ENCODE measurements around the gene AIRE.

The AIRE gene

DNA sequence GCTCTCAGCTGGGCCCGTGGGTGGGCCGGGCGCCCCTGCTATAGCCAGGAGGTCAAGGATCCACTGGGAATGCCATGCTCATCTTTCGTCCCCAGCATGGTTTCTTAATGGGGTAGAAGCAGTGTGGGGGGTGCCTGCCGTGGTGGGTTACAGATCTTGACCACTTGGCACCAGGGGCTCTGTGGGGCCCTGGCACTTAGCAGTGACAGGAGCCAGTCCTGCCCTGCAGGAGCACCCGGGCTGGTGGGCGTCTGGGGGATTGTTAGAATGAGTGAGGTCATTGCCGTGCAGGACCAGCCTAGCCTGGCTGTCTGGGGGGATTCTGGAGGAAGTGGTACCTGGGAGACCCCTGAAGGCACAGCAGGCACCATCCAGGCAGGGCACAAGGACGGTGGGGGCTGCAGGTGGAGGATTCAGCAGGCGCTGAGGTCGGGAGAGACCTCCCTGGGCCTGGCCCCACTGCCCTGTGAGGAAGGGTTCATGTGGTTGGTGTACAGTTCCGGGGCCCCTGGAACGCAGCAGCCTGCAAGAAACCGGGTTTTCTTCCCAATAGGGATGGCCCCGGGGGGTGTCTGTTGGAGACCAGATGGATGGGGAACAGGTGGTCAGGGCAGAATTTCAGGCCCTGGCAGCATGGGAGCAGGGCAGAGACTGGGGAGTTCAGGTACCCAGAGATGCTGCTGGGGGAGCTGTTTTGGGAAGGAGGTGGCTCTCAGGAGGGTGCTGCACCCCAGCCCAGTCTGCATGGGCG, 4.8 kb downstream of the AIRE start:
- DNase-seq (ENCODE audit: low read depth), result no peak
- TF ChIP-seq, protein P1, sequence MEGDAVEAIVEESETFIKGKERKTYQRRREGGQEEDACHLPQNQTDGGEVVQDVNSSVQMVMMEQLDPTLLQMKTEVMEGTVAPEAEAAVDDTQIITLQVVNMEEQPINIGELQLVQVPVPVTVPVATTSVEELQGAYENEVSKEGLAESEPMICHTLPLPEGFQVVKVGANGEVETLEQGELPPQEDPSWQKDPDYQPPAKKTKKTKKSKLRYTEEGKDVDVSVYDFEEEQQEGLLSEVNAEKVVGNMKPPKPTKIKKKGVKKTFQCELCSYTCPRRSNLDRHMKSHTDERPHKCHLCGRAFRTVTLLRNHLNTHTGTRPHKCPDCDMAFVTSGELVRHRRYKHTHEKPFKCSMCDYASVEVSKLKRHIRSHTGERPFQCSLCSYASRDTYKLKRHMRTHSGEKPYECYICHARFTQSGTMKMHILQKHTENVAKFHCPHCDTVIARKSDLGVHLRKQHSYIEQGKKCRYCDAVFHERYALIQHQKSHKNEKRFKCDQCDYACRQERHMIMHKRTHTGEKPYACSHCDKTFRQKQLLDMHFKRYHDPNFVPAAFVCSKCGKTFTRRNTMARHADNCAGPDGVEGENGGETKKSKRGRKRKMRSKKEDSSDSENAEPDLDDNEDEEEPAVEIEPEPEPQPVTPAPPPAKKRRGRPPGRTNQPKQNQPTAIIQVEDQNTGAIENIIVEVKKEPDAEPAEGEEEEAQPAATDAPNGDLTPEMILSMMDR (conservative IDR thresholded peaks at IDR 0.05; ENCODE audit: control insufficient read depth, insufficient read depth, low read depth, low read length), result no peak
- no peak overlapping the region for H3K4me3 ChIP-seq (ENCODE audit: control insufficient read depth, low read depth, low read length)

DNA sequence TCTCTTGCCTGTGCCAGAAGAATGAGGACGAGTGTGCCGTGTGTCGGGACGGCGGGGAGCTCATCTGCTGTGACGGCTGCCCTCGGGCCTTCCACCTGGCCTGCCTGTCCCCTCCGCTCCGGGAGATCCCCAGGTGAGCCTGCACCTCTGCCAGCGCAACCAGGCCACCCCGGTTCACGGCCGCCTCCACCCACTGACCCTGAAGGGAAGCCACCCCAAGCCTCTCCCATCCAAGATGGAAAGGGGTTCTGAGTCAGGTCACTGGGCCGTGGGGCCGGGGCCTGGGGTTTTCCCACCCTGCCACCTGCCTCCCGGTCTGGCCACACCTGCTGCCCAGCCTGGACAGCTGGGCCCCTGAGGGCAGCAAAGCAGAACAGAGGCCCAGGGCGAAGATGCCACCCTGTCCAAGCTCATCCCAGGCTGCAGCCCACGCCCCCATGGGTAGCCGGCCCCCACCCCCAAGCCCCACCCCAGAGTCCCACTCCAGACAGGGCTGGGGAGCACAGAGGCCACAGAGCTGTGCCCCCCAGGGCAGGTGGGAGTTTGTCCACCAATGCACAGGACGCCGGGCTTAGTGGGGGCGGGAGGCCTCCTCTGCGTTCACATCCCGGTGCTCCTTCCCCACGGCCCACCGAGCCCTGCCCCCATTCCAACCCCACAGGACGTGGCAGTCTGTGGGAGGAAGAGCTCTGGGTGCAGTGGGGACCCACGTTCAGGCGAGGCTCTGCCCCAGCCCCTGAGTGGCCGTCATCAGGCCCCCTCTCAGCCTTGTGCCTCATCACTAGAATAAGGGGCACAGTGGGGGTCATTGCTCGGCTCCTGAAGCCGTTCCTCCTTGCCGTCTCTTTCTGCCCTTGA, 5.6 kb downstream of the AIRE start:
- no peak for DNase-seq (ENCODE audit: low read depth)
- H3K4me3 ChIP-seq (ENCODE audit: control insufficient read depth, low read depth, low read length), result no peak overlapping the region
- TF ChIP-seq, protein P1 (conservative IDR thresholded peaks at IDR 0.05; ENCODE audit: control insufficient read depth, insufficient read depth, low read depth, low read length), result no peak

DNA sequence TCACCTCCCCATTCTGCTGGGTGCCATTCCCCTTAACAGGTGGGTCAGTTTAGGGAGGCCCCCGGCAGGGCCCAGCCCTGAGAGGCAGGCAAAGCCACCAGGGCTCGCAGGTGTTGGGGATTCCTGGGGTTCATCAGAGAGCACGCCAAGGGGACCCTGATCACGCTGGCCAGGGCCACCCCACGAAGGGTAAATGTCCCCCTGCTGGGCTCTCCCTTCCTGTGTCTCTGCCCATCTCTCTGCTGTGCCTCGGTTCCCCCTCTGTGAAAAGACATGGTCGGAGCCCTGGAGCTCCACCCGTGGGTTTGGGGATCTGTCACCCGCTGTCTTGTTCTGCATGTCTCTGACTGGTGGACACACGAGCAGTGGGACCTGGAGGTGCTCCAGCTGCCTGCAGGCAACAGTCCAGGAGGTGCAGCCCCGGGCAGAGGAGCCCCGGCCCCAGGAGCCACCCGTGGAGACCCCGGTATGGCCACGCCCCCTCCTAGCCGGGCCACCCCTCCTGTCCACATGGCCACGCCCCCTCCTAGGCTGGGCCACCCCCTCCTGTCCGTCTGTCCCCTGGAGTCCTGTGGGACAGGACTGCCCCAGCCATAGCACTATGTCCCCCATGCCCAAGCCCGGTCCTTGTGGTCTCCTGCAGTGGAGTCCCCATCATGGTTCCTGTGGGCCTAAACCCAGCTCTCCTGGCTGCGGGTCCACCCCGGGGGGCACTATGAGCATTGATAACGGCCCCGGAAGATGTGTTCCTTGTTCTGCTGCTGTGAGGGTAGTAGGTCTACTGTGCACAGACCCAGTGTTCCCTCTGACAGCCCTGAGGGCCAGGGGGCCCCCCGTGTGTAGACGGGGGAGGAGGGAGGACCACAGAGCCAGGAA, 6.5 kb downstream of the AIRE start:
- no peak overlapping the region for H3K4me3 ChIP-seq (ENCODE audit: control insufficient read depth, low read depth, low read length)
- TF ChIP-seq, protein P1 (conservative IDR thresholded peaks at IDR 0.05; ENCODE audit: control insufficient read depth, insufficient read depth, low read depth, low read length), result no peak
- no peak for DNase-seq (ENCODE audit: low read depth)

DNA sequence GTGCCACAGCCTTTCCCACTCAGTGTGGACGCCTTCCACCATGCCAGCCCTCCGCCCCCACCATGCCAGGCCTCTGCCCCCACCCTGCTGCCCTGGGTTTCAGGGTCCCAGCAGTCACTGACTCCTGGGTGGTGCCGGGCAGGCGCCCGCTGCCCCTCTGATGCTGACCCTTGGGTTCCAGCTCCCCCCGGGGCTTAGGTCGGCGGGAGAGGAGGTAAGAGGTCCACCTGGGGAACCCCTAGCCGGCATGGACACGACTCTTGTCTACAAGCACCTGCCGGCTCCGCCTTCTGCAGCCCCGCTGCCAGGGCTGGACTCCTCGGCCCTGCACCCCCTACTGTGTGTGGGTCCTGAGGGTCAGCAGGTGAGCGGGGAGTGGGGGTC, 7.1 kb downstream of the AIRE start:
- TF ChIP-seq, protein P1 (conservative IDR thresholded peaks at IDR 0.05; ENCODE audit: control insufficient read depth, insufficient read depth, low read depth, low read length), result no peak
- DNase-seq (ENCODE audit: low read depth), result no peak
- no peak overlapping the region for H3K4me3 ChIP-seq (ENCODE audit: control insufficient read depth, low read depth, low read length)

DNA sequence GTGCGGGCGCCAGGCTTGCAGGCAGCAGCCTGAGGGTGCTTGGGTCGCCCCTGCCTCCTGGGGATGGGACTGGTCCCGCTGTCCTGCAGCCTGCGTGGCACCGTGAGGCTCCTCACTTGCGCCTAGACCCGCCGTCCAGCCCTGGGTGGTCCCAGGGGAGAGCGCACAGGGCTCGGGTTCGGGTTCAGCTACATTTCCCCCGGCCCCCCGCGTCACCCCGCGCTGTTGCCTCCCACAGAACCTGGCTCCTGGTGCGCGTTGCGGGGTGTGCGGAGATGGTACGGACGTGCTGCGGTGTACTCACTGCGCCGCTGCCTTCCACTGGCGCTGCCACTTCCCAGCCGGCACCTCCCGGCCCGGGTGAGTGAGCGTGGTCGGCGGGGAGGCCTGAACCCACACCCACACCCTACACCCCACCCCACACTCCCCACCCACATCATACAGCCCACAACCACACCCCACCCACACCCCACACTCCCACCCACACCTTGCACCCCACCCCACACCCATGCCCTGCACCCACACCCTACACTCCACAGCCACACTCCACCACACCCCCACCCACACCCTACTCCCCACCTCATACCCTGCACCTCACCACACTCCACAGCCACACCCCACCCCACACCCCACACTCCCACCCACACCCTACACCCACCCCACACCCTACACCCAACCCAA, 8.0 kb downstream of the AIRE start:
- H3K4me3 ChIP-seq (ENCODE audit: control insufficient read depth, low read depth, low read length), result no peak overlapping the region
- TF ChIP-seq, protein P1 (conservative IDR thresholded peaks at IDR 0.05; ENCODE audit: control insufficient read depth, insufficient read depth, low read depth, low read length), result no peak
- DNase-seq (ENCODE audit: low read depth), result no peak

Measured in fibroblast of mammary gland (primary cell).